HL-60 (cell line): Measurements from ENCODE around the gene MACROD2.
"Not testable (repeated sequence)": the region's sequence is repeated elsewhere in the genome, so short reads cannot be mapped to it uniquely, and the experiment has no call there.

Experiments
- CTCF ChIP-seq: IDR thresholded peaks from one replicate; pipeline ENCODE4 v1.5.1; 2011; ENCODE audit warnings: low read length, control low read depth, inconsistent platforms; ENCODE audit not compliant: insufficient read depth
- GABPA ChIP-seq: IDR thresholded peaks from 2 replicates; pipeline ENCODE4 v1.6.1; 2012; ENCODE audit warnings: low read depth
- POLR2AphosphoS5 ChIP-seq: IDR thresholded peaks from 2 replicates; pipeline ENCODE4 v1.6.1; 2012; ENCODE audit warnings: low read depth
- REST ChIP-seq: IDR thresholded peaks from 2 replicates; pipeline ENCODE4 v1.6.1; 2012; ENCODE audit warnings: low read depth; ENCODE audit not compliant: insufficient replicate concordance
- SPI1 ChIP-seq: IDR thresholded peaks from 2 replicates; pipeline ENCODE4 v1.6.1; 2012; ENCODE audit warnings: low read depth, mild to moderate bottlenecking, borderline replicate concordance

GRCh38 chr20:14981486-14981885 lies 986.2 kb downstream of the MACROD2 start:
- not testable (repeated sequence) for TF ChIP-seq CTCF, POLR2AphosphoS5, SPI1, REST, GABPA
